Activated B cell treated with CpG ODN at 0.5 μM for 24 hours (primary cell): Measurements from ENCODE around the gene MYO1E. TPM values are rescaled to one million over a fixed set of nuclear protein-coding genes. Genes with fewer than 3 reads are reported as not detected.
A peak's percentile ranks its signal among the peaks of the same experiment; 100 is the strongest.

Source experiments
- ATAC-seq: fragments of 200-7000 bp; cut with Tn5 transposase; one replicate; pipeline ENCODE4 v1.10.0; 2021; ENCODE audit warnings: low read depth, mild to moderate bottlenecking, moderate library complexity
- CTCF ChIA-PET: fragments of 350-600 bp; sonication (Branson Sonifier 250); formaldehyde crosslinking; loops from one replicate; lab custom pipeline; 2021; ENCODE audit warnings: antibody characterized with exemption; lab: Charles Lee
- POLR2A ChIA-PET: fragments of 350-600 bp; sonication (Branson Sonifier 250); formaldehyde crosslinking; loops from one replicate; lab custom pipeline; 2021; ENCODE audit warnings: antibody characterized with exemption; lab: Charles Lee
- DNase-seq: peaks from one replicate; pipeline ENCODE4 v3.0.0; 2022
- H3K27ac Mint-ChIP-seq: one replicate; pipeline ENCODE4 v1.8.0; 2020; ENCODE audit warnings: mixed read lengths
- H3K27me3 Mint-ChIP-seq: one replicate; pipeline ENCODE4 v1.8.0; 2021; ENCODE audit warnings: mixed read lengths
- H3K36me3 Mint-ChIP-seq: one replicate; pipeline ENCODE4 v1.8.0; 2021; ENCODE audit warnings: low read depth, mixed read lengths
- H3K4me1 Mint-ChIP-seq: one replicate; pipeline ENCODE4 v1.8.0; 2021; ENCODE audit warnings: mixed read lengths
- H3K4me3 Mint-ChIP-seq: one replicate; pipeline ENCODE4 v1.8.0; 2020; ENCODE audit warnings: mild to moderate bottlenecking, mixed read lengths
- H3K9me3 Mint-ChIP-seq: one replicate; pipeline ENCODE4 v1.8.0; 2020; ENCODE audit warnings: mixed read lengths
- intact Hi-C: fragments of 100-400 bp; cut with micrococcal nuclease; formaldehyde crosslinking; loops from one replicate; pipeline ENCODE4 v1.15.1; 2024
- total RNA-seq: library from RNA; stranded (reverse); gene quantifications from 2 replicates; pipeline ENCODE4 v1.2.3, GENCODE V29; 2022
- TF ChIP-seq, protein P1 (sequence below): fragments of 200-600 bp; IDR thresholded peaks from one replicate; pipeline ENCODE4 v1.8.0; 2022; ENCODE audit warnings: antibody characterized with exemption, mild to moderate bottlenecking

MYO1E gene
- total RNA-seq, 1 donor from 2014 or later: 186 TPM

DNA sequence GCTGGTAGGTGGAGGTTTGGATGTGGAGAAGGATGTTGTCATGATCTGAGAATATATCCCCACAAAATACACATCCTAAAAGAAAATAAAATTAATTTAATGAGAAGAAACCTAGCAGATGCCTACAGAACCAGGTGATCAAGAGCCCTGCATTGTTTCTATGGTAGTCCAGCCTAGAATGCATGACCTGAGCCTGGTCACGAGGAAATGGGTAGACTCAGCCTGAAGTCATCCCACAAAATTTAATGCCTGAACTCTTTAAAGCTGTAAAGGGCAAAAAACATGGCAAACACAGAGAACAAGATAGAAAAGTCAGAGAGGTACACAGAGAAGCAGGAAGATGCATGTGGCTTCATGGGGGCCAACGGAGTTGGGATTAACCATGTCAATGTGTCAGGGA, 130.0 kb downstream of the MYO1E start:
- peaks cover 21% of the 10 kb centered on the region for H3K36me3 Mint-ChIP-seq
- peak overlapping the region; percentile 38 for H3K27ac Mint-ChIP-seq
- intact Hi-C loops: loop anchor here (5.0 kb wide), 1 partner anchor 265 kb away; no protein-coding TSS in a partner anchor
- POLR2A ChIA-PET: interaction anchor here (1.1 kb wide), 1 partner anchor 170 kb away, joined by 4 read pairs; no protein-coding TSS in a partner anchor
- H3K4me1 Mint-ChIP-seq: peaks cover 50% of the 10 kb centered on the region
- no peak for ATAC-seq
- CTCF ChIA-PET: interaction anchor here (0.9 to 1.3 kb wide), 2 partner anchors 170 to 250 kb away, joined by 3 read pairs; no protein-coding TSS in a partner anchor
- H3K27me3 Mint-ChIP-seq: no peaks in the 10 kb centered on the region
- TF ChIP-seq, protein P1, sequence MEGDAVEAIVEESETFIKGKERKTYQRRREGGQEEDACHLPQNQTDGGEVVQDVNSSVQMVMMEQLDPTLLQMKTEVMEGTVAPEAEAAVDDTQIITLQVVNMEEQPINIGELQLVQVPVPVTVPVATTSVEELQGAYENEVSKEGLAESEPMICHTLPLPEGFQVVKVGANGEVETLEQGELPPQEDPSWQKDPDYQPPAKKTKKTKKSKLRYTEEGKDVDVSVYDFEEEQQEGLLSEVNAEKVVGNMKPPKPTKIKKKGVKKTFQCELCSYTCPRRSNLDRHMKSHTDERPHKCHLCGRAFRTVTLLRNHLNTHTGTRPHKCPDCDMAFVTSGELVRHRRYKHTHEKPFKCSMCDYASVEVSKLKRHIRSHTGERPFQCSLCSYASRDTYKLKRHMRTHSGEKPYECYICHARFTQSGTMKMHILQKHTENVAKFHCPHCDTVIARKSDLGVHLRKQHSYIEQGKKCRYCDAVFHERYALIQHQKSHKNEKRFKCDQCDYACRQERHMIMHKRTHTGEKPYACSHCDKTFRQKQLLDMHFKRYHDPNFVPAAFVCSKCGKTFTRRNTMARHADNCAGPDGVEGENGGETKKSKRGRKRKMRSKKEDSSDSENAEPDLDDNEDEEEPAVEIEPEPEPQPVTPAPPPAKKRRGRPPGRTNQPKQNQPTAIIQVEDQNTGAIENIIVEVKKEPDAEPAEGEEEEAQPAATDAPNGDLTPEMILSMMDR: no peak
- H3K9me3 Mint-ChIP-seq: no peaks in the 10 kb centered on the region
- H3K4me3 Mint-ChIP-seq: no peak overlapping the region
- no peak for DNase-seq

- Mint-ChIP-seq H3K27ac (no peak overlapping the region), H3K9me3 (no peaks in the 10 kb centered on the region), H3K4me3 (no peak overlapping the region), H3K4me1 (peaks cover 59% of the 10 kb centered on the region), H3K36me3 (peaks cover 28% of the 10 kb centered on the region), H3K27me3 (no peaks in the 10 kb centered on the region)
- CTCF ChIA-PET: interaction anchor here (1.0 kb wide), 1 partner anchor 7 kb away, joined by 7 read pairs; no protein-coding TSS in a partner anchor
- POLR2A ChIA-PET: interaction anchor here (1.1 kb wide), 1 partner anchor 7 kb away, joined by 3 read pairs; no protein-coding TSS in a partner anchor
- no peak for DNase-seq
- no peak for ATAC-seq
- intact Hi-C loops: loop anchor here (5.0 kb wide), 1 partner anchor 263 kb away; no protein-coding TSS in a partner anchor
- TF ChIP-seq, protein P1: no peak
These were observed 132.6 kb downstream of the MYO1E start for GRCh38 chr15:59240036-59240435.

GRCh38 chr15:59237924-59238331, 134.7 kb downstream of the MYO1E start:
- Mint-ChIP-seq H3K4me3 (peak overlapping the region; percentile 48), H3K27ac (peak overlapping the region; percentile 88), H3K36me3 (peaks cover 33% of the 10 kb centered on the region), H3K27me3 (no peaks in the 10 kb centered on the region), H3K9me3 (no peaks in the 10 kb centered on the region), H3K4me1 (peaks cover 43% of the 10 kb centered on the region)
- DNase-seq: no peak
- peak; percentile 21 for ATAC-seq
- TF ChIP-seq, protein P1: no peak
- ChIA-PET CTCF (interaction anchor here (1.1 to 2.7 kb wide), 4 partner anchors 9 to 175 kb away, joined by 3 to 14 read pairs (median 4); no protein-coding TSS in a partner anchor), POLR2A (interaction anchor here (0.6 to 2.3 kb wide), 8 partner anchors 10 to 212 kb away, joined by 3 to 12 read pairs (median 4); no protein-coding TSS in a partner anchor)
- intact Hi-C loops: loop anchor here (1.0 to 5.0 kb wide), 4 partner anchors 13 to 175 kb away; no protein-coding TSS in a partner anchor

- Mint-ChIP-seq H3K4me1 (peaks cover 46% of the 10 kb centered on the region), H3K27me3 (no peaks in the 10 kb centered on the region), H3K4me3 (peak overlapping the region; percentile 48), H3K36me3 (peaks cover 36% of the 10 kb centered on the region), H3K9me3 (no peaks in the 10 kb centered on the region), H3K27ac (peak overlapping the region; percentile 88)
- DNase-seq: no peak
- ChIA-PET CTCF (interaction anchor here (1.1 to 2.7 kb wide), 4 partner anchors 9 to 175 kb away, joined by 3 to 14 read pairs (median 4); no protein-coding TSS in a partner anchor), POLR2A (interaction anchor here (0.5 to 2.3 kb wide), 8 partner anchors 10 to 291 kb away, joined by 3 to 12 read pairs (median 4); no protein-coding TSS in a partner anchor)
- peak; percentile 84 for ATAC-seq
- TF ChIP-seq, protein P1: no peak
- intact Hi-C loops: loop anchor here (1.0 to 5.0 kb wide), 4 partner anchors 14 to 176 kb away; no protein-coding TSS in a partner anchor
These were observed 135.4 kb downstream of the MYO1E start for GRCh38 chr15:59237119-59237855.
